ENCODE measurements around the gene FADS3.
"Not testable (repeated sequence)": the region's sequence is repeated elsewhere in the genome, so short reads cannot be mapped to it uniquely, and the experiment has no call there.

Gene FADS3

DNA sequence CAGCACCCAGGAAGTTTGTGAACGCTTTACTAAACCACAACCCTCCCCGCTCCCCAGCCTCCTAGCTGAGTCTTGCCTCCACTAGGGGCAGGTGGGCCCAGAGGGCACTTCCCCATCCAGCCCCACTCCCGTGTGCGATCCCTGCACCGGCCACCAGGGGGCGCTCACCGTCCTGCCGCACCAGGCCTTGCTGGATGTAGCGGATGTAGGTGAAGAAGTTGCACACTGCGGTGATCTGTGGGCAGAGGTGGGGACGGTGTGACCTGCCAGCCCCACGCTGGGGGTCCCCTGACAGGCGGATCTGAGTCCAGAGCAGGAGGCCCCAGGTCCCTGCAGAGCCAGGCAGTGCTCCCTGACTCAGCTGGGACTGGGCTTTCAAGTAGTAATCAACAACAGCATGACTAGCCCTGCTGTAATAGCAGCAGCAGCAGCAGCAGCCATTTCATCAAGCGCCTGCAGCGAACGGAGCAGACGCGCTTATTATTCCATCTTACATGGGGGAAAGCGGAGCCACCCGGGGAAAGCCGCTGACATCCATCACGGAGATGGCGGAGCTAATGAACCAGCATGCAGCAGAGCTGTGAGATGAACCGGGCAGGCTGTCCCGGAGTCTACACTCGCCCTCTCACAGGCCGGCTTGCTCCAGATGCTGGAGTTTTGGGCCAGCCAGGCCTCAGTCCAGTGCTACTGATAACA, 7.9 kb upstream of the FADS3 start:
- peak; percentile 86 for DNase-seq (ENCODE audit: low spot score)

DNA sequence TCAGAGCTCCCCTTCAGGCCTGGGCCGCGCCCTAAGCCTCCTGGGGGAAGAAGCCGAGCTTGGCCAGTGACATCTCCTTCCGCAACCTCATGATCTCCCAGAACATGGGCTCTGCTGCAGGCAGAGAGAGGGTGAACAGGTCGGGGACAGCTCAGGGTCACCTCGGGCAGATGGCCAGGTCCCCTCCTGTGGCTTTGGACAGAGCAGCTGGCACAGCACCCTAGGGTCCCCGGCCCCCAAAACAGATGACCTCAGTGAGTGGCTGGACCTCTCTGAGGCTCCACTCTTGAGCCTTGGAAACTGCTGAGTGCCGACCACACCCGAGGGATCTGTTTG, 6.9 kb upstream of the FADS3 start:
- DNase-seq (ENCODE audit: low spot score) = no peak

DNA sequence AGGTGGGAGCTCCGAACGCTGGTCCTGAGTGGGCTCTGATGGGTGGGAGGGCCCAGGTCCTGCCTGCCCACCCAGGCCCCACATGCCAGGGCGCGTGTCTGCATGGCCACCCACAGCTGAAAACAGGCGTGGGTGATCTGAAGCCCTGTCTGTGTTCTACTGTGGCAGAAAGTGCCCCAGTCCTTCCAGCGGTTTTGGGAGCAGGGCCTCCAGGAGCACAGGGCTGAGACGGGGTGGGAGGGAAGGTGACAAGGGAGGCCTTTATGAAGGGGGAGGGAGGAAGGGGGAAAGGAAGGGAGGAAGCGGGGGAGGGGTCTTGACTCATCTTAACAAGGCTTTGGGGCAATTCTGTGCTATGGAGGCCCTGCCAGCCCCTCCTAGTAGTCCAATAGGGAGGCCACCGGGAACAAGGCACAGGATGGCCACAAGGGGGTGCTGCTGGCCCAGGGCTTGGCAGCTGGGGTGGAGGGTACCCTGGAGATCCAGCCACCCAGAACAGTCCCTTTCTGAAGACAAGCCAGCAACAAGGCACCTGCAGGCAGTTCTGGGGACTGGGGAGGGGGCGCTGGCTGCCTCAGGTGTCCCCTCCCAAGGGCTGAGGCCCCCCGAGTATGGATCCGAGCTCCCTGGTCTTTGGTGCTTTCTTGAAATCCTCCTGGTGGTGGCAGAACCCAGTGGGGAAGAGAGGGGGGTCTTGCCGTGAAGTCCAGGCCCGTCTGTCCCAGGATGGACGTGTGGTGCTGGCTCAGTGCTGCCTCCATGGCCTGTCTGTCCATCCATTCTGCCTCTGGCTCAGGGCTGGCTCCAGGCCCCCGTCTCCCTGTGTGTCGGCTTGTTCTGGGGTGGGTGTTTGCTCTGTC, 6.3 kb upstream of the FADS3 start:
- DNase-seq (ENCODE audit: low spot score) = peak; percentile 72

DNA sequence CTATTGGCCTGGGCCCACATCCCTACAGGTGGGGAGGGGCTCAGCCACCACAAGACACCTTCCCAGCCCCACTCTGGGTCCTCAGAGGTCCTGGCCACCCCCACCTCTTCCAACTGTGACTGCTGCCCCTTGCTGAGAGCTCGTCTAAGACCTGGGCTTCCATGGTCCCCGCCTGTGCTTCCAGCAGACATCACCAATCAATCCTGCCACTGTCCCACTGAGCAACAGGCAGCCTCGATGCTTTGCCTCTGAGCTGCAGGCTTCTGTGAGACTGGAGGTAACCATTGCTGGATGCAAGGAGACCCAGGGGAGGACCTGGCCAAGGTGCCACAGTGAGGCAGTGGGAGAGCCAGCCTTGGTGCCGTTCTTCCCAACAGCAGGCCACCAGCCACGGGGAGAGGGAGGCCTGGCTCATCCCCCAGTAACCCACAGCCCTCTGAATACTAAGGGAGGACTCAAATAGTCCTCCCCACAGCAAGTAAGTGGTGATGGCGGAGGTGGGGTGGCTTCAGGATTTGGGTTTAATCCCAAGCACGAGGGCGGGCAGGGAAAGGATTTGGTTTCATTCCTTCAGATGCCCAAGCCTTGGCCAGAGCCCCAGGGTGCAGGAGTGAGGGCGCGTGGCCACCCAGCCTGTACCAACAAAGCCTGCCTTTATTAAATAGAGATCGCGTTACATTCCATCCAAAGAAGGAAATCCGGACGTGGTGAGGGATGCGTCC, 5.5 kb upstream of the FADS3 start:
- no peak for DNase-seq (ENCODE audit: low spot score)

DNA sequence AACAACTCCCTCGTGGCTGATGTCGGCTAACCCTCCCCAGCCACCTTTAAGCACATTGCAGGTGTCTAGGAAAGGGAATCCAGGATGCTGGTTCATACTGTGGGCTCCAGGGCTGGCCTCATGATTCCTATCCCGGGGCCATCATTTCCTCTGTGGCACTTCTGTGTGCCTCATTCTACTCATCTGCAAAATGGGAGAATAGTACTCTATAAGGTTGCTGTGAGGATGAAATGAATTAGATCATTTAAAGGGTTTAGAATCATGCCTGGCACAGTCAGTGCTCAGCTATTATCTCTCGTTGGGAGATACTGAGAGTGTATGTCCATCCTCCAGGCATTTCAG, 4.3 kb upstream of the FADS3 start:
- DNase-seq (ENCODE audit: low spot score) = no peak

DNA sequence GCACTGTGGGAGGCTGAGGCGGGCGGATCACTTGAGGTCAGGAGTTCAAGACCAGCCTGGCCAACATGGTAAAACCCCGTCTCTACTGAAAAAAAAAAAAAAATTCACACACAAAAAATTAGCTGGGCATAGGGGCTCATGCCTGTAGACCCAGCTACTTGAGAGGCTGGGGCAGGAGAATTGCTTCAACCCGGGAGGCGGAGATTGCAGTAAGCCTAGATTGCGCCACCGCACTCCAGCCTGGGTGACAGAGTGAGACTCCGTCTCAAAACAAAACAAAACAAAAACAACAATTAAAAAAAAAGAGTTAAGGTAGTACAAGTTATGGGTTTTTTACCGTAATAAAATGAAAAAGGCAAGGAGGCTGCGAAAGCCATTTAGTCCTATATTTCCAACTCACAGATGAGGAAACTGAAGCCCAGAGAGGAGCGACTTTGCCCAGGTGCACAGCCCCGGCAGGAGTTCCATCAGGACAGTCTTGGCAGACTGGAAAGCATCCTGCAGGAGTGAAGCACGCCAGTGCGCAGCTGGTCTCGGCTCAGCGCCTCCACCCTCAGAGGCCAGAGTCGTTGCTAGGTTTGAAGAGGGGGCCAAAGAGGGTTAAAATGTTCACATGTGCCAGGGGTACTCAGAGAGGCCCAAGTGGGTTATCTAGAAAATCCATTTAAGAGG, 3.8 kb upstream of the FADS3 start:
- no peak for DNase-seq (ENCODE audit: low spot score)

DNA sequence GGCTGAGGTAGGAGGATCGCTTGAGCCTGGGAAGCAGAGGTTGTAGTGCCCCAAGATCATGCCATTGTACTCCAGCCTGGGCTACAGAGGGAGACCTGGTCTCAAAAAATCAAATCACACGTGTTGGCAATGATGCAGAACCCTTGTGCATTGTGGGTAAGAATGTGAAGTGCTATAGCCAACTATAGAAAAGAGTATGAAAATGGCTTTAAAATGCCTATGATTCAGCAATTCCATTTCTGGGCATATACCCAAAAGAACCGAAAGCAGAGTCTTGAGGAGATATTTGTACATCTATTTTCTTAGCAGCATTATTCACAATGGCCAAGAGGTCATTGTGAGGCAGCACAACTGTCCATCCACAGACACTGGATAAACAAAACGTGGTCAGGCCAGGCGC, 2.6 kb upstream of the FADS3 start:
- no peak for DNase-seq (ENCODE audit: low spot score)

DNA sequence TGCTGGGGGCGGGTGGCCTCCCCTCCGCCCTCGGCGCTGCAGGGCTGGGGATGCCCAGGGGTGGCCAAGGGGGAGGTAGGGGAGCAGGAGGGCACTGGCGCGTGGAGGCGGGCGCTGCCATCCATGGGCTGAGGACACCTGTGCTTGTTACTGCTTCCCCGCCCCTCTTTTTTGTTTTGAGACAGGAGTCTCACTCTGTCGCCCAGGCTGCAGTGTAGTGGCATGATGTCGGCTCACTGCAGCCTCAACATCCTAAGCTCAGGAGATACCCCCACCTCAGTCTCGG, 683 bp upstream of the FADS3 start:
- DNase-seq (ENCODE audit: low spot score) = no peak

DNA sequence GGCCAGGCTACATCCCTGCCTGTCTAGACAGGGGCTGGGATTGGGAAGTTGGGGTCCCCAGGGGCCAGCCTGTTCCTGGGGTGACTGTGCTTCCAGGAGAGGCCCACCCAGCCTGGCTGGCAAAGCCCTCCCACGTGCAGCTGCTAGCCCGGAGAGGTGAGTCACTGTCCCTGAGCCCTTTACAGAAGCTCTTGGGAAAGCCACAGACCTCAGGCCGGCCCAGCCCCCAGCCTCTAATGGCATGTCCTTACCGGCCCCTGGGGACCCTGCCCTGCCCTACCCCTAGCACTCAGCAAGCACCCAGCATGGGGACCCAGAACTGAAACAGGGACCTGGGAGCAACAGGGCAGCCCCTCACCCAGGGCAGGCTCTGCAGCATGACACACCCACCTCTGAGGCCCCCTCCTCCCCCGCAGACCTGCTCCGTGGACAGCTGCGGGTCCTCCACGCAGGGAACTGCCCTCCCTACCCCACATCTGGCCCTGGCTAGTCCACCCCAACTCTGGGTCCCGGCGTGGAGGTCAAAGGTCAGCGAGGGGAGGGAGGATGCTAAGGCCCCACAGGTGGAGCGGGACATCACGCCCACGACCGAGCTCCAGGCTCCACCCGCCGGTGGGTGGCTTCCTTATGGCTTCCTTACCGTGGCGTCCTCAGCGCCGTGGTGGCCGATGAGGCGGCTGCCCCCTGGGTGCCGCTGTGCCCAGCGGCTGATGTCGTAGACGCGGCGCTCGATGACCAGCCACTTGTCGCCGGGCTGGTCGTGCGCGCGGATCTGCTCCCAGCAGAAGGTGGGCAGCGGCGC, 615 bp downstream of the FADS3 start:
- DNase-seq (ENCODE audit: low spot score) = peak; percentile 38

DNA sequence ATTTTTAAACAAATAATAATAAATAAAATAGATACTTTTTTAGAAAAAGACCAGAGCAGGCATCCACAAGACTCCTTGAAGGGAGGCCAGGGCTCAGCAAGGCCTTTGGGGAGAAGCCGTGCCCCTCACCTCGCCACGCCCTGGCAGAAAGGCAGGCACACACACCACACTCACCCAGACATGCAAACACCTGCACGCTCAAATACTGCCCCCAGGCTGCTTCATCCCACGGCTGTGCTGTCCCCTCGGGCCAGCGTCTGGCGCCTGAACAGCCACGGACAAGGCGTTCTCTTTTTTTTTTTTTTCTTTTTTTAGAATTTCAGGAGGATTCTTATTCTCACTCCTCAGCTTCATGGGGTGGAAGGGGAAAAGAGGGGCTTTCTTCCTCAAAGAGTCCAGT, 1.5 kb downstream of the FADS3 start:
- no peak for DNase-seq (ENCODE audit: low spot score)

DNA sequence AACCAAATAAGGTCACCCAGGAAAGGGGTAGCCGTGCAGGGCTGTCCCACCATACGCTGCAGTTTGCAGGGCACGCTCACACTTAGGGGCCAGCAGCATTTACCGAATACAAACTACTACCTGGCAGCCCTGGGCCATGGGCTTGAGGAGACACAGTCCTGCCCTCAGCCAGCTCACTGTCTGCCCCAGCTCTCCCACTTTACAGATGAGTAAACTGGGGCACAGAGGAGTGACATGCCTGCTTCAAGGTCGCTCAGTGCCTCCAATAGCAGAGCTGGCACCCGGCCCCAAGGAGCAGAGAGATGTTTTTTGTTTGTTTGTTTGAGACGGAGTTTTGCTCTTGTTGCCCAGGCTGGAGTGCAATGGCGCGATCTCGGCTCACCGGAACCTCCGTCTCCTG, 2.8 kb downstream of the FADS3 start:
- DNase-seq (ENCODE audit: low spot score) = no peak

DNA sequence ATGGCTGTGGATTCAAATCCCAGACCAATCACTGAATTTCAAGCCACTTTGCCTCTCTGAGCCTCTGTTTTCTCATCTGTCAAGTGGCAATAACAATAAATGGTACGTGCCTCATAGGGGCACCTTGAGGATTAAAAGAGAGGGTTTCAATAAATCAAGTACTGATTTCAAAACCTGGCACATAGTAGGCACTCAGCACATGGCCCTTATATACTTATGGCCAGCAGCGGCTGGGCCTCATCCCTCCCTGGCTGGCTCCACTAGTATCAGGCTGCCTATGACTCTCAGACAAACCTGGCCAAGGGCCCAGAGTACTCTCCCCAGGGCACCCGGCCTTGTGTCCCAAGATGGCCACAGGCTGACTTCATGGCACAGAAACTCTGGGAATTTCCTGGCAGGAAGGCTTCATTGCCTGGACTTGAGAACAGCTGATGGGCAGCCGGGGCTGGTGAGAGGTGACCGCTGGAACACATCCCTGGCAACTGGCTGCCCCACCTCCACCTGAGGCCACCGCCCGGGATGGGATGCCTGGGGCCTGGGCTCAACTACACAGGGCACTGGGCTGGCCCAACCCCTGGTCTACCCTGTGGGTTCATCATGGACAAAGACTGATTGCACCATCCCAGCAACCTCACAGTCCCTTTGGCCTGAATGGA, 3.4 kb downstream of the FADS3 start:
- DNase-seq (ENCODE audit: low spot score) = no peak

DNA sequence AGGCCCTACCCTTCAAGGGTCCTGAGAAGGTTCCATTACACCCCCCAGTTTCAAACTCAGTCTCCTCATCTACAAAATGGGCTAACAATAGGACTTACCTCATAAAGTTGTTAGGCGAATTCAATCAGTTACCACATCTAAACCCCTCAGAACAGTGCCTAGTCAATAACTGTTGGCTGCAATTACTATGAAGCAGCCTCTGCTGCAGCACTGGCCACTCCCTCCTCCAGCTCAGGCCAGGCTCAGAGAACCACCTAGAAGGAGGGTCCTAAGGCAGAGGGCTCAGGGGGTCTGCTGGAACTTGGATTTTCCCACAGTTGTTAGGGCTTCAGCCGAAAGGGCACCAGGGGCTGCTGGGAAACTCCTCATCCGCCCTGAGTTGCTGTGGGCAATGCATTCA, 4.7 kb downstream of the FADS3 start:
- DNase-seq (ENCODE audit: low spot score) = no peak

DNA sequence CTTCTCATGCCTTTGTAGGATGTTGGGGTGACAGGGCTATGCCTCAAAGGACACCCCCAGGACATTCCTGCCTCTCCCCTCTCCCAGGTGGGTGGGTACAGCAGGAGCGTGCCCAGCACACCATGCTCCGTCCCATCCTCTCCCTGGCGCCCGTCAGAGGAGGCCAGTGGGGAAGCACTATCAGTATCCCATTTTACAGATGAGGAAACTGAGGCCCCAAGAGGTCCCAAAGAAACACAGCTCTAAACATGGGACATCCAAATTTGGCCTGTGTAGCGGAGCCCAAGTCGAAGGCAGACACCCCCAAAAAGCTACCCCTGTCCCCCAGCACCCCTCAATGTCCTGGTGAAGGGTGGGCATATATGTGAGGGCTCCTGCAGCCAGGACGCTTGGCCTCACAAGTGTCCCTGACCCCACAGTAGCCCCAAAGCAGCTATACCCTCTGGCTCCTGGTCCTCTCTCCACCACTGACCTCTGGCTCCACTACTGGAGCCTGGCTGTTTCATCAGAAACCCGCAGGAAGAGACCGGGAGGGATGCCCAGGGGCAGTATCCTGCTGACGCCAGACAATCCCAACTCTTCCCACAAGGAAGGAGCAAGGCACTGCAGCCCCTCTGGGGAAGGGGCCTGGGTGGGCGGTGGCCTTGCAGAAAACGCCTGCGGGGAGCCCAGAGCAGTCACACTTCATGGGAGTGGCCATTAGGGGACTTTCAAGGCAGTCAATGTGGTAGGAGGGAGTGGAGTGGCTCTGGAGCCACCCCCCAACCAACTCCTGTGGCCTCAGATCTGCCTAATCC, 5.4 kb downstream of the FADS3 start:
- DNase-seq (ENCODE audit: low spot score) = no peak

DNA sequence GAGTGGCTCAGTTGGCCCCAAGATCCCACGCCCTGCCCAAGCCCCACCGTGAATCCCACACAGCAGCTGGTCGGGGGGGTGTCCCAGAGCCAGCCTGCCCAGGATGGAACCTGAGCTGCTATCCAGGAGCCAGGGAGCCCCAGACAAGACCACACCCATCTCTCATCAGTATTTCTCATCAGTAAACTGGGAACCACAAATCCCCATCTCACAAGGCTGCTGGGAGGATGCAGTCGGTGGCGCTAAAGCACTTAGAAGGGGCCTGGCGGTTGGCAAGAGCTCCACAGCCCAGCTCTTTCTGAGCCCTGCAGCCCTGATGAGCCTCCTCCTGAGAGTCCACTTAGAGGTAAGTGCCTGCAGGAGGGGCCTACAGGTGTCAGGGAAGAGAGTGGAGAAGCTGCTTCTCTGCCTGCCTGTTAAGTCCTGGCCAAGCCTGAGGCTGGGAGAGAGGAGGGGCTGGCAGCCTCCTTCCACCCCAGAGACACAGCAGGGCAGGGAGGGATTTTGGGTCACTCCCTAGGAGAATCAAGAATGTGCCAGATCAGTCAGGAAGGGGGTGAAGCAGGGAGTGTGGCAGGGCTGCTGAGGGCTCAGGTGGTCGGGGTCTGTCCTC, 6.1 kb downstream of the FADS3 start:
- no peak for DNase-seq (ENCODE audit: low spot score)

DNA sequence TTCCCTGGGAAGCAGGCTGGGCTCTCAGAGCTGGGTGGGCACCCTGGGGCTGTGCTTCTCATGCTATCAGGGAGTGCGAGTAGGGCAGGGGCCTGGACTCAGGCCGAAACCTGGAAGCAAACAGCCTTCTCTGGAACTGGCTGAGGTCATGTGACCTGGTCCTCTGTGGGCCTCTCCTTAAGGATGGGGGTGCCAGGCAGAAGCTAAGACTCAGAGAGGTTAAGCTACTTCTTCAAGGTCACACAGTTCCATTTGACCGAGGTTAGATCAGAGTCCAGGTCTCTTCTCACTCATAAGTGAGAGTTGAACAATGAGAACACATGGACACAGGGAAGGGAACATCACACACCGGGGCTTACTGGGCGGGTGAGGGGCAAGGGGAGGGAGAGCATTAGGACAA, 7.4 kb downstream of the FADS3 start:
- DNase-seq (ENCODE audit: low spot score) = no peak

DNA sequence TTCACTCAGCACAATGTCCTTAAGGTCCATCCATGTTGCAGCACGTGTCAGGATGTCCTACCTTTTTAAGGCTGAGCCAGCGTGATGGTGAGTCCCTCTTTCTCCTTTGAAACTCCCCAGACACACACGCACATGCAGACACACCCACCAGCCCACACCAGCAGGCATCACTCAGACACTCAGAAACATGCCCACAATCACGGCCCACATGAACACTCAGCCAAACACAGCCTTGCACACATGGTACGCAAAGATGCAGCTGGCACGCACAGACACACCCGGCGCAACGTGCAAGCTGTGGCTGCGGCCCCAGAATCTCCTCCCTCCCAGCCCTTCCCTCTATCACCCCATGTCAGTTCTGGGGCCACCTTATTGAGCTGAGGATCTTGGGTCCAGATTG, 8.0 kb downstream of the FADS3 start:
- no peak for DNase-seq (ENCODE audit: low spot score)

DNA sequence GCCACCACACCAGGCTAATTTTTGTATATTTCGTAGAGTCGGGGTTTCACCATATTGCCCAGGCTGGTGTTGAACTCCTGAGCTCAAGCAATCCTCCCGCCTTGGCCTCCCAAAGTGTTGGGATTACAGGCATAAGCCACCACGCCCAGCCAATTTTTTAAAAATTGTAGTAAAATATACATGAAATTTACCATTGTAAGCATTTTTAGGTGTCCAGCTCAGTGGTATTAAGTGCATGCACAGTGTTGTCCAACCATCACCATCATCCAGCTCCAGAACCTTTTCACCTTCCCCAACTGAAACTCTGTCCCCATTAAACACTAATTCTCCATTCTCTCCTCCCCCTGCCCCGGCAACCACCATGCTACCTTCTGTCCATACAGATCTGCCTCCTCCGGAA, 8.5 kb downstream of the FADS3 start:
- DNase-seq (ENCODE audit: low spot score) = no peak

DNA sequence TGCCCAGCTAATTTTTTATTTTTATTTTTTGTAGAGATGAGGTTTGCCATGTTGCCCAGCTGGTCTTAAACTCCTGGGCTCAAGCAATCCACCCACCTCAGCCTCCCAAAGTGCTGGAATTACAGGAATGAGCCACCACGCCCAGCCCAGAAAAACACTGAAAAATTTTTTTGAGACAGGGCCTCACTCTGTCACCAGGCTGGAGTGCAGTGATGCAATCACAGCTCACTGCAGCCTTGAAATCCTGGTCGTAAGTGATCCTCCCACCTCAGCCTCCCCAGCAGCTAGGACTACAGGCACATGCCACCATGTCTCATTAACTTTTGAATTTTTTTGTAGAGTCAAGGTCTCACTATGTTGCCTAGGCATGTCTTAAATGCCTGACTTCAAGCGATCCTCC, 9.1 kb downstream of the FADS3 start:
- DNase-seq (ENCODE audit: low spot score) = not testable (repeated sequence)

DNA sequence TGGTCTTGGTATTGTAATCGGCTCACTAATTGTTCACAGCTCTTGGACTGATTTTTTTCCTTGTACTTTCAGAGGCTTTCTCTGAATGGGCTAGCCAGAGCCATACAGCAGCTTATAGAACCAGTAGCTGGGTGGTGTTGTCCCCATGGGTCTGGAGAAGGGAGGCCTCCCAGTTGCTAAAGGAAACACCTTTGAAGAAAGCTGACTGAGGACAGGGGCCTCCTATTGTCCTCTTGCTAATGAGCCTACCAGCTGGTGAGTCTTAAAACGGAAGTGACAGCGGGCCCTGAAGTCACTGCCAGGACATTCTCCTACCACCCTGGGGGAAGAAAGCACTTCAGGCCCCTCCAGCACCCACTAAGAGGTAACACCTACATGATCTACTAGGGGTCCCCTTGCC, 9.9 kb downstream of the FADS3 start:
- DNase-seq (ENCODE audit: low spot score) = no peak
